Fibroblast of lung (primary cell): ENCODE results near the gene TRAPPC3L. TPM values are rescaled to one million over a fixed set of nuclear protein-coding genes. Genes with fewer than 3 reads are reported as not detected.
A peak's percentile ranks its signal among the peaks of the same experiment; 100 is the strongest.

Source experiments
- DNase-seq, 2 donors: peaks; one replicate each; pipeline versions ENCODE4 v3.0.0 to v3.0.0-alpha.2; 2010; ENCODE audit warnings: low read depth in 2 of 2
- H2AFZ ChIP-seq: 2 replicates; pipeline ENCODE4 v1.5.1; 2012; ENCODE audit warnings: low read length, control low read depth, inconsistent platforms
- H3K27ac ChIP-seq: 2 replicates; pipeline ENCODE4 v1.5.1; 2011; ENCODE audit warnings: low read length, control low read depth; ENCODE audit not compliant: insufficient read depth
- H3K27me3 ChIP-seq: 2 replicates; pipeline ENCODE4 v1.5.1; 2011; ENCODE audit warnings: mild to moderate bottlenecking, low read length; ENCODE audit not compliant: control insufficient read depth, insufficient read depth
- H3K36me3 ChIP-seq: 2 replicates; pipeline ENCODE4 v1.5.1; 2011; ENCODE audit warnings: low read length; ENCODE audit not compliant: control insufficient read depth, insufficient read depth
- H3K4me1 ChIP-seq: 2 replicates; pipeline ENCODE4 v1.5.1; 2011; ENCODE audit warnings: low read length; ENCODE audit not compliant: control insufficient read depth, insufficient read depth; ENCODE audit errors: extremely low read depth
- H3K4me2 ChIP-seq: 2 replicates; pipeline ENCODE4 v1.5.1; 2011; ENCODE audit warnings: low read length, control low read depth; ENCODE audit not compliant: insufficient read depth; ENCODE audit errors: extremely low read depth
- H3K4me3 ChIP-seq, 4 experiments: fragments of 200-600 bp in 1 of 4; sonication (generic) in 1 of 4; replicated peaks in 1 of 4; 2 replicates each; pipeline ENCODE4 v1.5.1; 2011 to 2016; ENCODE audit warnings: low read length in 4 of 4, low read depth in 3 of 4, mild to moderate bottlenecking in 3 of 4, control low read depth in 2 of 4, inconsistent platforms in 1 of 4, mixed read lengths in 1 of 4; ENCODE audit not compliant: insufficient read depth in 1 of 4; ENCODE audit errors: control extremely low read depth in 1 of 4
- H3K79me2 ChIP-seq: 2 replicates; pipeline ENCODE4 v1.5.1; 2012; ENCODE audit warnings: mild to moderate bottlenecking, low read length, inconsistent platforms; ENCODE audit not compliant: control insufficient read depth, insufficient read depth
- H3K9ac ChIP-seq: 2 replicates; pipeline ENCODE4 v1.5.1; 2011; ENCODE audit warnings: mild to moderate bottlenecking, low read length, control low read depth; ENCODE audit not compliant: insufficient read depth
- H3K9me3 ChIP-seq: 2 replicates; pipeline ENCODE4 v1.5.1; 2012; ENCODE audit warnings: low read depth, low read length; ENCODE audit not compliant: control insufficient read depth, insufficient read depth
- H4K20me1 ChIP-seq: 2 replicates; pipeline ENCODE4 v1.5.1; 2011; ENCODE audit warnings: low read length; ENCODE audit not compliant: control insufficient read depth, insufficient read depth; ENCODE audit errors: extremely low read depth
- CTCF ChIP-seq, 2 donors: IDR thresholded peaks in 1 of 2; conservative IDR thresholded peaks in 1 of 2; 1 replicate in 1 of 2; 2 replicates in 1 of 2; pipeline ENCODE4 v1.5.1; 2011 to 2012; ENCODE audit warnings: low read length in 2 of 2, control low read depth in 1 of 2, inconsistent platforms in 1 of 2, low read depth in 1 of 2, mild to moderate bottlenecking in 1 of 2
- EZH2 ChIP-seq: IDR thresholded peaks from 2 replicates; pipeline ENCODE4 v1.5.1; 2012; ENCODE audit warnings: low read length, control low read depth, mild to moderate bottlenecking; ENCODE audit errors: missing control alignments
- polyA plus RNA-seq, 2 donors: library from polyadenylated mRNA; depleted of rRNA in 1 of 2; stranded (reverse) in 1 of 2; unstranded in 1 of 2; fragments of >200 nt; gene quantifications; 2 replicates each; pipeline ENCODE4 v1.2.1, GENCODE V29; 2011 to 2012; ENCODE audit warnings: missing spikeins in 1 of 2
- total RNA-seq: library from RNA; depleted of rRNA; stranded (reverse); fragments of >200 nt; gene quantifications from 2 replicates; pipeline ENCODE4 v1.2.1, GENCODE V29; 2014

TRAPPC3L gene
- total and polyA plus RNA-seq, 2 donors (not counting 1 experiment from before 2014, with no cell fraction given) = under 0.01 to 0.05 TPM

- Histone ChIP-seq H3K27ac (no peak overlapping the region), H2AFZ (no peak overlapping the region), H3K9ac (no peak overlapping the region), H3K79me2 (no peaks in the 10 kb centered on the region), H3K36me3 (no peaks in the 10 kb centered on the region), H4K20me1 (no peaks in the 10 kb centered on the region), H3K4me2 (no peak overlapping the region), H3K9me3 (no peaks in the 10 kb centered on the region), H3K4me3 (no peak overlapping the region), H3K4me1 (no peaks in the 10 kb centered on the region), H3K27me3 (no peaks in the 10 kb centered on the region)
- TF ChIP-seq EZH2 (no peak), CTCF (conservative IDR thresholded peaks at IDR 0.05 in 1 of 2, IDR thresholded peaks at IDR 0.05 in 1 of 2; ENCODE audit: low read depth in 1 of 2, low read length in 2 of 2) (no peak)
- DNase-seq = no peak
Measured at GRCh38 chr6:116586276-116586675, 40.8 kb upstream of the TRAPPC3L start.

- no peak overlapping the region for H3K4me3 ChIP-seq
- H3K27ac ChIP-seq = no peak overlapping the region
- no peaks in the 10 kb centered on the region for H3K36me3 ChIP-seq
- TF ChIP-seq EZH2 (no peak), CTCF (conservative IDR thresholded peaks at IDR 0.05 in 1 of 2, IDR thresholded peaks at IDR 0.05 in 1 of 2; ENCODE audit: low read depth in 1 of 2, low read length in 2 of 2) (no peak)
- no peaks in the 10 kb centered on the region for H4K20me1 ChIP-seq
- no peaks in the 10 kb centered on the region for H3K4me1 ChIP-seq
- H2AFZ ChIP-seq = no peak overlapping the region
- DNase-seq = peak in 1 of 2 donors; percentile 77
- no peak overlapping the region for H3K9ac ChIP-seq
- H3K9me3 ChIP-seq = no peaks in the 10 kb centered on the region
- no peaks in the 10 kb centered on the region for H3K27me3 ChIP-seq
- H3K79me2 ChIP-seq = peaks cover 30% of the 10 kb centered on the region
- no peak overlapping the region for H3K4me2 ChIP-seq
Measured at GRCh38 chr6:116580198-116580597, 34.7 kb upstream of the TRAPPC3L start.

- Histone ChIP-seq H3K4me1 (no peaks in the 10 kb centered on the region), H3K27me3 (no peaks in the 10 kb centered on the region), H3K4me2 (no peak overlapping the region), H3K9me3 (no peaks in the 10 kb centered on the region), H3K79me2 (peaks cover 38% of the 10 kb centered on the region), H4K20me1 (no peaks in the 10 kb centered on the region), H3K27ac (no peak overlapping the region), H3K36me3 (no peaks in the 10 kb centered on the region), H3K4me3 (no peak overlapping the region), H2AFZ (no peak overlapping the region), H3K9ac (no peak overlapping the region)
- TF ChIP-seq EZH2 = no peak
- no peak for TF ChIP-seq CTCF (conservative IDR thresholded peaks at IDR 0.05 in 1 of 2, IDR thresholded peaks at IDR 0.05 in 1 of 2; ENCODE audit: low read depth in 1 of 2, low read length in 2 of 2)
- no peak for DNase-seq
Measured at GRCh38 chr6:116579143-116579542, 33.7 kb upstream of the TRAPPC3L start.
